HG03095 (cell line): ENCODE data around the gene KLHL42.

ENCODE experiments used
- ATAC-seq: cut with Tn5 transposase; IDR thresholded peaks from one replicate; pipeline ENCODE4 v1.9.1; 2021; ENCODE audit warnings: moderate library complexity; ENCODE audit not compliant: unreplicated experiment

Gene KLHL42

GRCh38 chr12:27780612-27781408 lies 777 bp downstream of the KLHL42 start:
- ATAC-seq = peak; percentile 39

DNA sequence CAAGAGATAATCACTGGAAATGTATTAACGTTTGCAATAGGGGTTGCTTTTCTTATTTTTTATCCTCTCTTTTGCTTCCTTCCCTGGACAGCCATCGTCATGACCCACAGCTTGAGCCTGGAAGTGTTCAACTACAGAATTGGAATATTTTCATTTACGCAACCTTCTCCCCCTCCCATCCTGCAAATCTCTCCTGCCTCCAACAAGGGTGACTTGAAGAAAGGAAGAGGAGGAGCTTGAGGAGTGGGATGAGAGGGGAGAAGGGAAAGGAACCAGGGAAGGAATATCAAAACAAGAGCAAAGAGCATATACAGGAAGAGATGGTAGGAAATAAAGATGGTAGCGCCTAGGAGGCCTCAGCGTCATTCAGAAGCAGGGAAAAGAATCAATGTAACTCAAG lies 1.6 kb downstream of the KLHL42 start:
- no peak for ATAC-seq

GRCh38 chr12:27782481-27782880 lies 2.4 kb downstream of the KLHL42 start:
- ATAC-seq = no peak

GRCh38 chr12:27785882-27786570 lies 6.0 kb downstream of the KLHL42 start:
- ATAC-seq = no peak

DNA sequence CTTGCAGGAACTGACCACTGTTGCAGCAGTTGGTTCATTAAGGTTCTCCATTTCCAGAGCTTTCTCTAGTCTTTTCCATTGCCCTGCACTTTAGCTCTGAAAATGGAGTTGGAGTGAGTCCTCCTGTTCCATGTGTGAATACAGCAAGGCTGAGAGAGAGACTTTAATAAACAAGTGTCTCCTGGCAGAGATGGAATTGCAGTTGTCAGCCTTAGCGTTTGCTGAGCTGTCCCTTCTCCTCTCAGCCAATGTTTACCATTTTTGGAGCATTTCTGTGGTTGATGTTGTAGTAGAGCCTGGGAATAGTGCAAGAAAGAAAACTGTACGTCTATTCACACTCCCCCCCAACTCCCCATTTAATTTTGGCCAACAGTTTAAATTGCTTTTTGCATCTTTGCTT lies 7.5 kb downstream of the KLHL42 start:
- ATAC-seq = no peak

- no peak for ATAC-seq
Observed at GRCh38 chr12:27790179-27790578, 10.1 kb downstream of the KLHL42 start.

DNA sequence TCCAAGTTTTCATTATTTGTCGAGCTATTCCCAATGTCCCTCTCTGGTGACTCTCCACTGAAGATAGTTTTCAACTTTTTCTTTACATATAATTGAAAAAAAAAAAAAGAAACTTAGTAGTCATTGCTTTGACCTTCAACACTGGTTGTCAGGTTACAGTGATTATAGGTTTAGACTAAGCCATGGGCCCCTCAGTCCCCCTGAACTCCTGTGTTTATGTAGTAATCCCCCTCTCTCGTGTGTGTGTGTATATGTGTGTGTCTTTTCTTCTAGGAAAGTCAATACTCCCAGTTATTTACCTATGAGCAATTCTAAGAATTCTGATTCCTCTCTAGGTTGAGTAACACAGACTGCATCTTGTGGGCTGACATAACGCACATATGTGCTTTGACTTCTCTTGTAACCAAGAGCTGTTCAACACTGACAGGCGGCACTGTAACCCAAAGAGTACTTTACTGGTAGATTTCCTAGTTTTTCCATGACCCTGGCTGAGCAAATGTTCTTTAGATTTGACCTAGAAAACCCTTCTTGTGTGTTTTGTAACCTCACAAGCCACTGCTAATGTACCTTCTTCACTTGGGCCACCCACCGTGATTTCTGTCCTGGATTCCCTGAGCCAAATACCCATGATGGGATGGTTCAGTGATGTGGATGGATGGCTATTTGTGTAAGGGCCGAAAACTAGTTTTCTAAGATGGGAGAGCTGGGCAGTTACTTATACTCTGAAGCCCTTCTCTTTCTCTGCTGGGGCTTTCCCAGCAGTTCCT lies 15.0 kb downstream of the KLHL42 start:
- no peak for ATAC-seq

DNA sequence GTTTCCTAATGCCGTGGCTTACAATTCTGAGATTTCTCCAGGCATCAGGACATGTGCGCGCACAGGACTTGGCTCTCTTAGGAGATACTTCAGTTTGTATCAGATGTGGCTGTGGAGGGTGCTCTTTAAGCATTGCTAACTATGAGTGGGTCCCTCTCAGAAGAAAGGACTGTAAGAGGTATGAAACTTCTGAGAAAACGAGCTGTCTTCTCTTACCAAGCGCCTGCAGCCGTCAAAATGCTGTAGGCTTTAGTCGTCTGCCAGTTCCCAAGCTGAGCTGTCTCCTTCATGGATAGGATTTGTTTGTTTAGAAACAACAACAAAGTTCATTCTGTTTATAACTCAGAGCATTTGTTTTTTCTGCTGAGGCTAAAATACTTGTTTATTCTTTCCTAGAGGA lies 16.1 kb downstream of the KLHL42 start:
- ATAC-seq = no peak

DNA sequence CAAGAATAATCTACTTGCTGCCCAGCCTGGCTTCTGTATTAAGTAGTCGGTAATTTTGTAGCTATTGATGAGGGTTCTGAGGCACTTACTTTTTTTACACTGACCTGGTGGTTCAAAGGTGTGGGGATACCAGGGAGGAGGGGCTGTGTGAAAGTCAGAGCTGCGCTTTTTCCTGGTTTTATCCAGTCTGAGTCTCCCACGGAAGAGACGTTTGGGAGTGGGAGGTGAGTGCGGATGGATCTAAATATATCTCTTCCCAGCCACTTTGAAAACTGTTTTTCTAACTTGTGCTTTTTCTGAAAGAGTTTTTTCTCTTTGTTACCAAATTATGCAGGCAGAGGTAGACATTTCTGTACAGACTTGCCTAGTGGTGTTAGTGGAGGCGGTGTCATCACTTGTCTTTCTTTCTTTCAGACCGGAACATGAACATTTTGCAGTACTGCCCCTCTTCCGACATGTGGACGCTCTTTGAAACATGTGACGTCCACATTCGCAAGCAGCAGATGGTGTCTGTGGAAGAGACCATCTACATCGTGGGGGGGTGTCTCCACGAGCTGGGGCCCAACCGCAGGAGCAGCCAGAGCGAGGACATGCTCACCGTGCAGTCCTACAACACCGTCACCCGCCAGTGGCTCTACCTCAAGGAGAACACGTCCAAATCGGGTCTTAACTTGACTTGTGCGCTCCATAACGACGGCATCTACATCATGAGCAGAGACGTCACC lies 17.4 kb downstream of the KLHL42 start:
- no peak for ATAC-seq

- no peak for ATAC-seq
Observed at GRCh38 chr12:27800819-27801218, 20.8 kb downstream of the KLHL42 start.

DNA sequence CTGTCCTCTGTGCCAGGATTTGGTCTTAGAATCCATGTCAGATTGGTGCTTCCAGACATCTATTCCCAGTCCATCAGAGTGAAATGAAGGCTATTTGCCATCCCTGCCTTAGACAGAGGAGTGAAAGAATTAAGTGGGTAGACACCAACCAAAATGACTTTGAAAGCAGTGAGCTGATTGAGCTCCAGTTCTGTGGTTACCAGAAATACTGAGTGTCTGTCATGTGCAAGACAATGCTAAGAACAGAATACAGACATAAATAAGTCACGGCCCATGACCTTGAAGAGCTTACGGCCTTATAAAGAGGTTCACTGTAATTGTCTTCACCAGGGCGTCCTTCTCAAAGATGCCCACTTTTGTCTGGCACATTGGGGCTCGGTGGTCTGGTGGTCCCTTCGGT lies 21.6 kb downstream of the KLHL42 start:
- no peak for ATAC-seq

DNA sequence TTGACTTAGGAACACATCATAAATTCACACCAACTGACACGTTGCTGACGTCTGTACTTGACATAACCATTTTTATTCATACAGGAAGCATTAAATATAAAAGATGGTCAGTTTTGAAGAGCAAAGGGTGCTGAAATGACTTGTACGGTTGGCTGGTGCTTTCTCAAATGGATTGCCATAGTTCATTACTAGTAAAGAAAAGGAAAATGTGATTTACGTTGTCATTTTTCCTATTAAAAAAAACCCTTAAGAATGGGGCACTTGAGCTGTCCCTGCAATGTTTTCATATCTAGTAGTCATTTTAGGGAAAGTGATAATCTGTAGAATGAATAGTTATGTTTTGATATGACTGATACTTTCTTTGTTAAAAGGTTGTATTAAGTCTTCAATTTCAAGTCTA lies 22.5 kb downstream of the KLHL42 start:
- ATAC-seq = no peak

- ATAC-seq = no peak
Observed at GRCh38 chr12:27802936-27803335, 22.9 kb downstream of the KLHL42 start.

DNA sequence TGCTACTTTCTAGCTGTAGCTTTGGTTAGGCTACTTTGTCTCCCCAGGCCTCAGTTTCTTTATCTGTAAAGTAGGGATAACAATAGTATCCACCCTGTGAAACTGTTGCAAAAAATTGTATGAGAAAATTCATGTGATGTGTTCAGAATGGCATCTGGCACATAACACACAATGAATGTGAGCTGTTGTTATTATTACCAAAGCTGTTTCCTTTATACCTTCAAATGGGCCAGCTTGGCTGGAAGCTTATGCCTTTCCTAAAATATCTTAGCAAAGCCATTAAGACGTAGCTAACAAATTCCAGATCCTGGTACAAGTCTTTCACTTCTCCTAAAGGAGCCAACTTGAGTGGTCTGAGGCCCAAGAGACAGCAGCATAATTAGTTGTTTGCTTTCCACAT lies 25.2 kb downstream of the KLHL42 start:
- ATAC-seq = no peak

DNA sequence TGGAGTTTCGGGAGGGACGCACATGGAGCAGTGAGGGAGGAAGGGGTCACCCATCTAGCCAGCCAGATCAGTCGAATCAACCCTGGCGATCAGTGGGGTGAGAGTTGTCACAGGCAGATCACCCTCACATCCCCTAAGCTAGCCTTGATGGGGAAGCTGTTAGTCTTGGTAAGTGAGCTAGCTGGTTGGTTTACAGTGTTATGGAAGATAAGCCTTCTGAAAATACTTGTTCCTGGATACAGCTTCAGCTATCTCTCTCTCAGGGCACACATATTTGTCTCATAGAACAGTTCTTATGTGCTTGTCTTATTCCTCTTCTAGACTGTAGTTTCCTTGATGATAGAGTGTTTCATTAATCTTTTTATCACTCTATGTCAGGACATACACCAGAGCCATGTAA lies 26.2 kb downstream of the KLHL42 start:
- no peak for ATAC-seq

DNA sequence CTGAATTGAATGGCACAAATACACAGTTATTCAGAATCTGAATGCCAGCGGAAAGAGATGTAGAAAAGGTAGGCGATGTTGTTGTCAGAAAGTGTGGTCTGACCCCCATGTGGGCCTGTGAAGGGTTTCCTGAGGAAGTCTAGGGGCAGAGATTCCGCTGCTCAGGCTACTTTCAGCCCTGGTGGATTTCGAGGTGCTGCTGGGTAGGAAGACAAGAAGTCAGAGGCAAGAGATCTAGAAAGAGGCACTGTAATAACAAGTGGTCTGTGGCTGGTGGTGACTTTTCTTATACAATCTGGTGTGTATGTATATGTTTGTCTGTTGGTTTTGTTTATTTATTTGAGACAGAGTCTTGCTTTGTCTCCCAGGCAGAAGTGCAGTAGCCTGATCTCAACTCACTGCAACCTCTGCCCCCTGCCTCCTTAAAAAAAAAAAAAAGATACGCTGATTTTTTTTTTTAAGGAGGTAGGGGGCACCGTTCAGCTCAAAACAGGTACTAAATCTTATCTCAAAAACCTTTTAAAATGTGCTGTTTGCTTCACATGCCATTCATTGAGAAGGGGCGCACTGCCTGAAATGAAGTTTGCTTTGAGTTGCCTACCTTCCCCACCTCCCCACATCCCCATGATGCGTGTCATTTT lies 27.1 kb downstream of the KLHL42 start:
- no peak for ATAC-seq

- ATAC-seq = no peak
Observed at GRCh38 chr12:27808841-27809240, 28.8 kb downstream of the KLHL42 start.

- no peak for ATAC-seq
Observed at GRCh38 chr12:27810756-27811155, 30.7 kb downstream of the KLHL42 start.

- ATAC-seq = no peak
Observed at GRCh38 chr12:27812502-27812901, 32.5 kb downstream of the KLHL42 start.

GRCh38 chr12:27814411-27814810 lies 34.4 kb downstream of the KLHL42 start:
- ATAC-seq = no peak
